NCI-H1092 (cell line): Measurements from ENCODE around the gene CEP250.

Experiments used
- DNase-seq: peaks from one replicate; lab custom pipeline; 2025; lab: John Stamatoyannopoulos, UW

Gene CEP250

GRCh38 chr20:35562541-35563110 lies 107.2 kb downstream of the CEP250 start:
- DNase-seq = no peak

GRCh38 chr20:35563834-35564233 lies 108.4 kb downstream of the CEP250 start:
- DNase-seq = no peak

- DNase-seq = no peak
Observed at GRCh38 chr20:35564905-35565304, 109.5 kb downstream of the CEP250 start.

- DNase-seq = no peak
Observed at GRCh38 chr20:35568645-35569044, 113.2 kb downstream of the CEP250 start.
